ENCODE measurements around the gene MLLT11.

Gene MLLT11

DNA sequence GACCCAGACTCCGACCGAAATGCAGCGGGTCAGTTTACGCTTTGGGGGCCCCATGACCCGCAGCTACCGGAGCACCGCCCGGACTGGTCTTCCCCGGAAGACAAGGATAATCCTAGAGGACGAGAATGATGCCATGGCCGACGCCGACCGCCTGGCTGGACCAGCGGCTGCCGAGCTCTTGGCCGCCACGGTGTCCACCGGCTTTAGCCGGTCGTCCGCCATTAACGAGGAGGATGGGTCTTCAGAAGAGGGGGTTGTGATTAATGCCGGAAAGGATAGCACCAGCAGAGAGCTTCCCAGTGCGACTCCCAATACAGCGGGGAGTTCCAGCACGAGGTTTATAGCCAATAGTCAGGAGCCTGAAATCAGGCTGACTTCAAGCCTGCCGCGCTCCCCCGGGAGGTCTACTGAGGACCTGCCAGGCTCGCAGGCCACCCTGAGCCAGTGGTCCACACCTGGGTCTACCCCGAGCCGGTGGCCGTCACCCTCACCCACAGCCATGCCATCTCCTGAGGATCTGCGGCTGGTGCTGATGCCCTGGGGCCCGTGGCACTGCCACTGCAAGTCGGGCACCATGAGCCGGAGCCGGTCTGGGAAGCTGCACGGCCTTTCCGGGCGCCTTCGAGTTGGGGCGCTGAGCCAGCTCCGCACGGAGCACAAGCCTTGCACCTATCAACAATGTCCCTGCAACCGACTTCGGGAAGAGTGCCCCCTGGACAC lies 12.1 kb upstream of the MLLT11 start:
- H3K4me3 ChIP-seq (ENCODE audit: low read depth, low read length), result peak overlapping the region; percentile 37
- no peak for DNase-seq (ENCODE audit: low read depth)
- TF ChIP-seq, protein P1, sequence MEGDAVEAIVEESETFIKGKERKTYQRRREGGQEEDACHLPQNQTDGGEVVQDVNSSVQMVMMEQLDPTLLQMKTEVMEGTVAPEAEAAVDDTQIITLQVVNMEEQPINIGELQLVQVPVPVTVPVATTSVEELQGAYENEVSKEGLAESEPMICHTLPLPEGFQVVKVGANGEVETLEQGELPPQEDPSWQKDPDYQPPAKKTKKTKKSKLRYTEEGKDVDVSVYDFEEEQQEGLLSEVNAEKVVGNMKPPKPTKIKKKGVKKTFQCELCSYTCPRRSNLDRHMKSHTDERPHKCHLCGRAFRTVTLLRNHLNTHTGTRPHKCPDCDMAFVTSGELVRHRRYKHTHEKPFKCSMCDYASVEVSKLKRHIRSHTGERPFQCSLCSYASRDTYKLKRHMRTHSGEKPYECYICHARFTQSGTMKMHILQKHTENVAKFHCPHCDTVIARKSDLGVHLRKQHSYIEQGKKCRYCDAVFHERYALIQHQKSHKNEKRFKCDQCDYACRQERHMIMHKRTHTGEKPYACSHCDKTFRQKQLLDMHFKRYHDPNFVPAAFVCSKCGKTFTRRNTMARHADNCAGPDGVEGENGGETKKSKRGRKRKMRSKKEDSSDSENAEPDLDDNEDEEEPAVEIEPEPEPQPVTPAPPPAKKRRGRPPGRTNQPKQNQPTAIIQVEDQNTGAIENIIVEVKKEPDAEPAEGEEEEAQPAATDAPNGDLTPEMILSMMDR (IDR thresholded peaks at IDR 0.05; ENCODE audit: control insufficient read depth, extremely low read depth, insufficient read depth), result no peak

DNA sequence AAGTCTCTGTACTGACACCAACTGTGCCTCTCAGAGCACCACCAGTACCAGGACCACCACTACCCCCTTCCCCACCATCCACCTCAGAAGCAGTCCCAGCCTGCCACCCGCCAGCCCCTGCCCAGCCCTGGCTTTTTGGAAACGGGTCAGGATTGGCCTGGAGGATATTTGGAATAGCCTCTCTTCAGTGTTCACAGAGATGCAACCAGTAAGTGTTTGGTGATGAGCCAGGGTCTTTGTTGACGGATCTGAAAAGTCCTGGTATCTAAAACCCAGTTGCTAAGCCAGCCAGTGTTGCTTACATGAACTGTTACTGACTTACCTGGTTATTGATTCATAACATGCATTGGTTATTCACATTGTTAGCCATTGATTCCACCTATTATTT lies 11.6 kb upstream of the MLLT11 start:
- no peak for DNase-seq (ENCODE audit: low read depth)
- peak overlapping the region; percentile 37 for H3K4me3 ChIP-seq (ENCODE audit: low read depth, low read length)
- TF ChIP-seq, protein P1 (IDR thresholded peaks at IDR 0.05; ENCODE audit: control insufficient read depth, extremely low read depth, insufficient read depth), result 0 out of 2 replicates have a peak, but pooled peaks have one; percentile 12

DNA sequence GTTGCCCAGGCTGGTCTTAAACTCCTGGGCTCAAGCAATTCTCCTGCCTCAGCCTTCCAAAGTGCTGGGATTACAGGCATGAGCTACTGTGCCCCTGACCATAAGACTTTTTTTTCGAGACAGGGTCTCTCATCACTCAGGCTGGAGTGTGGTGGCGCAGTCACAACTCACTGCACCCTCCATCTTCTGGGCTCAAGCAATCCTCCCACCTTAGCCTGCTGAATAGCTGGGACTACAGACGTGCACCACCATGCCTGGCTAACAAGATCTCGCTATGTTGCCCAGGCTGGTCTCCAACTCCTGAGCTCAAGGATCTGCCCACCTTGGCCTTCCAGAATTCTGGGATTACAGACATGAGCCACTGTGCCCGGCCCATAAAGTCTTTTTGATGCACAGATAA lies 10.7 kb upstream of the MLLT11 start:
- H3K4me3 ChIP-seq (ENCODE audit: low read depth, low read length), result no peak overlapping the region
- no peak for DNase-seq (ENCODE audit: low read depth)
- TF ChIP-seq, protein P1 (IDR thresholded peaks at IDR 0.05; ENCODE audit: control insufficient read depth, extremely low read depth, insufficient read depth), result no peak

DNA sequence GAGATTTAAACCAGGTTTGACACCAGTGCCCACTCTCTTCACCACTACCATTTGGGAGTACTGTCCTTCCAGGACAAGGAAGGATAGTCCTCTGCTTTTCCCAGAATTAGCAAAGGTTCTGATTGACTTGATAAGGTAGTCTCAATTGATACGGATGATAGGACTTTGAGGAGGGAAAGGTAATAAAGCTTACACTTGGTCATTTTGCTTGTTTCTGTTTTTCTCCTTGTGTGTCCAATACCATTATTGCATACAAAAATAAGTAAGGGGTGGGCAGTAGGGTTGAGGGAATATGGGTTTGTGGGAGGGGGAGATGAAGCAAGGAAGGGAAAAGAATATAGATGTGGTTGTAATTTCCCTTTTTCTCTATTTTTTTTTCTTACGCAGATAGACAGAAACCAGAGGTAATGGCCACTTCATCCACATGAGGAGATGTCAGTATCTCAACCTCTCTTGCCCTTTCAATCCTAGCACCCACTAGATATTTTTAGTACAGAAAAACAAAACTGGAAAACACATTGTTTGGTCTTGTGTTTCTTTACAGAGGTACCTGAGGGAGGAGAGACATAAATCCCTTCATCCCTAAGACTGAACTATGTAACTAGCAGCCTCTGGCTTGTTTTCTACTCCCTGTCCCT lies 10.0 kb upstream of the MLLT11 start:
- TF ChIP-seq, protein P1 (IDR thresholded peaks at IDR 0.05; ENCODE audit: control insufficient read depth, extremely low read depth, insufficient read depth), result no peak
- DNase-seq (ENCODE audit: low read depth), result no peak
- H3K4me3 ChIP-seq (ENCODE audit: low read depth, low read length), result no peak overlapping the region

DNA sequence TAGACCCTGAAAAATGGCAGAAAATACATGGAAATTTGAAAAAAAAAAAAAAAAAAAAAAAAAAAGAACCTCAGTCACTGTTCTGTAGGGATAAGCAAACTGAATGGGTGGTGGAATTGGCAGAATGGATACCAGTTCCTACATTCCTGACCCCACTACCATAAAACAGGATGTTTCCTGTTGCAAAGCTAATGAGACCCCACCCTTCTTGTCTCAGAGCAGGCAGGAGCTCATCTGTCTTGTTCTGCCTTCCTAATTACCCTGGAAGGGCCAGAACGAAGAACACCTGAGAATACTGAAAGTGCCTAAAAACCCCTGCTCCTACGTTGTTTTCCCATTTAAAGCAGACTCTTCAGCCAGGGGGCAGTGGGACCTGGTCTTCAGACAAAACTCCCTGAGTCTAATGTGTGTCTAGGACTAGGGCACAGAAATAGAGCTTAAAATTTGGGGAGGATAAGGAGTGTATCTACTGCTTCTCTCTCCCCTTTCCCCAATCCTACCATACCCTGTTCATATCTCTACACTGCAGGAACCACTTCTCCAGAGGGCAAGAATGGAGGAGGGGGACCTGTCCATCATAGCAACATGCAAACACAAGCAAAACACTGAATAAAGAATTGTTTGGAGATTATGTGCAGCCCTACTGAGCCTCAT lies 8.7 kb upstream of the MLLT11 start:
- no peak for DNase-seq (ENCODE audit: low read depth)
- no peak overlapping the region for H3K4me3 ChIP-seq (ENCODE audit: low read depth, low read length)
- TF ChIP-seq, protein P1 (IDR thresholded peaks at IDR 0.05; ENCODE audit: control insufficient read depth, extremely low read depth, insufficient read depth), result no peak

DNA sequence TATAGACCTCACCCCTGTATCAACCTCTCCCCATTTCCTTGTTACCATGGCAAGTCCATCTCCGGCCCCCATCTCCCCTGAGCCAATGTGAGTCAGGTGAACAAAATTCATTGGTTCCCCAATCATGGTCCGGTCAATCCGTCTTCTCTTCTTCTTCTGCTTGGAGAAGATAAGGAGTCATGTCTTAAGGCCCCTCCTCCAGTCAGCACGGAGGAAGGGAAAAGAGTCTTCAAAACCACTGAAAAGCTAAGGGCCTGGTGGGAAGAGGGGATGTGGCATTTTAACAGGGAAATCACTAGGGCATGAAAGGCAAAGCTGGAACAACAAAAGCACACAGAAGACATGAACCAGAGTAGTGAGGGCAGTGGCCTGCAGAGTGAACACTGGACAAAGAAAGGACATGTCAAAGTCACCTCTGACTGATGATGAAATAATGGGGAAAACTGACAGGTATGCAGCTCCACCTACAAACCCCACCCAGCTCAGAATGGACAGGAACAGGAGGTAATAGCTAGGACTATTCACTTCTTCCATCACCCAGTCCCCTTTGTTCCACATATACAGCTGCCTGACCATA lies 5.1 kb upstream of the MLLT11 start:
- TF ChIP-seq, protein P1 (IDR thresholded peaks at IDR 0.05; ENCODE audit: control insufficient read depth, extremely low read depth, insufficient read depth), result no peak
- H3K4me3 ChIP-seq (ENCODE audit: low read depth, low read length), result no peak overlapping the region
- no peak for DNase-seq (ENCODE audit: low read depth)

All from LNCaP clone FGC (cell line).